Urinary bladder (tissue), 4 donors: ENCODE measurements around the gene EIF3J. TPM values are rescaled to one million over a fixed set of nuclear protein-coding genes. Genes with fewer than 3 reads are reported as not detected.
"Not testable (repeated sequence)": the region's sequence is repeated elsewhere in the genome, so short reads cannot be mapped to it uniquely, and the experiment has no call there.

ENCODE experiments used
- DNase-seq: peaks from one replicate; pipeline ENCODE4 v3.0.0-alpha.2; 2015; ENCODE audit errors: extremely low spot score
- H3K27ac ChIP-seq: one replicate; pipeline ENCODE4 v1.5.1; 2013; ENCODE audit warnings: low read depth, mild to moderate bottlenecking, moderate library complexity
- H3K36me3 ChIP-seq: one replicate; pipeline ENCODE4 v1.6.1; 2013; ENCODE audit warnings: mild to moderate bottlenecking, moderate library complexity; ENCODE audit not compliant: insufficient read depth
- H3K4me1 ChIP-seq: one replicate; pipeline ENCODE4 v1.6.1; 2013; ENCODE audit warnings: mild to moderate bottlenecking, moderate library complexity; ENCODE audit not compliant: insufficient read depth
- H3K4me3 ChIP-seq: one replicate; pipeline ENCODE4 v1.5.1; 2013; ENCODE audit warnings: low read depth, low read length
- whole genome bisulfite sequencing: extraction: QIAGEN DNeasy Blood & Tissue Kit; methylation state at CpG from one replicate; pipeline ENCODE4 v1.1.7; 2013; 5-methylcytosine and 5-hydroxymethylcytosine counted together
- polyA plus RNA-seq: library from polyadenylated mRNA; stranded (reverse); fragments of 200-250 nt; gene quantifications from one replicate; pipeline ENCODE4 v1.2.3, GENCODE V29; 2013
- total RNA-seq: library from RNA; depleted of rRNA; stranded (reverse); fragments of >200 nt; gene quantifications from one replicate; pipeline ENCODE4 v1.2.3, GENCODE V29; 2014
- donor health status: healthy with polysubstance abuse.
- donor health status: healthy.

The EIF3J gene
- total and polyA plus RNA-seq, 2 donors, result 43.3 to 63.2 TPM

GRCh38 chr15:44530653-44531052 lies 6.3 kb upstream of the EIF3J start:
- H3K36me3 ChIP-seq, result peaks cover 2% of the 10 kb centered on the region
- H3K4me1 ChIP-seq, result no peaks in the 10 kb centered on the region
- no peak overlapping the region for H3K27ac ChIP-seq
- DNase-seq, result no peak
- 96% methylated on average over 3 of the region's 3 CpGs for WGBS
- no peak overlapping the region for H3K4me3 ChIP-seq

GRCh38 chr15:44532275-44532674 lies 4.7 kb upstream of the EIF3J start:
- H3K36me3 ChIP-seq, result not testable (repeated sequence)

DNA sequence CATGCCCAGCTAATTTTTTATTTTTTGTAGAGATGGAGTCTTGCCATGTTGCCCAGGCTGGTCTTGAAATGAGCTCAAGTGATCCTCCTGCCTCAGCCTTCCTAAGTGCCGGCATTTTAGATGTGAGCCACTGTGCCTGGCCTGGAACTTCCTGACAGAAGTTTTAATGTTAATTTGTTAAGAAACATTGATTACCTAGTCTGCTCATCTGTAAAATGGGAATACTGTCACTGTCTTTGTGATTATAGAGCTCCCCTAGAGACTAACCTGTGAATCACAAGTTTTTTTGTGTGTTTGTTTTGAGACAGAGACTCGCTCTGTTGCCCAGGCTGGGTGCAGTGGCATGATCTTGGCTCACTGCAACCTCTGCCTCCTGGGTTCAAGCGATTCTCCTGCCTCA lies 4.3 kb upstream of the EIF3J start:
- WGBS, result 97% methylated on average over 3 of the region's 3 CpGs
- H3K4me1 ChIP-seq, result no peaks in the 10 kb centered on the region
- H3K27ac ChIP-seq, result no peak overlapping the region
- DNase-seq, result no peak
- no peak overlapping the region for H3K4me3 ChIP-seq
- H3K36me3 ChIP-seq, result peaks cover 2% of the 10 kb centered on the region

More at GRCh38 chr15:44532275-44532674, 4.7 kb upstream of the EIF3J start:
- H3K27ac ChIP-seq, H3K4me1 ChIP-seq, DNase-seq, H3K4me3 ChIP-seq: not testable (repeated sequence)
- WGBS, result 96% methylated on average over 5 of the region's 5 CpGs

DNA sequence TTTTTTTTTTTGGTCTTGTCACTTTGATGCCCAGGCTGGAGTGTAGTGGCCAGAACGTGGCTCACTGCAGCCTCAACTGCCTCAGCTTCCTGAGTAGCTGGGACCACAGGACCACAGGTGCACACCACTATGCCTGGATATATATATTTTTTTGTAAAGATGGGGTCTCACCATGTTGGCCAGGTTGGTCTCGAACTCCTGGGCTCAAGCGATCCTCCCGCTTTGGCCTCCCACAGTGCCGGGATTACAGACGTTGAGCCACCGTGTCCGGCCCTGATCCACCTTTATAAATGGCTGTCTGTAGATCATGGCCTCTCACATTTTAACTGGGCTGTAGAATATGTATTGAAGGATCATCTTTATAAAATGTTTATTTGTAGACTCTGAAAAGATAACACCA lies 1.9 kb upstream of the EIF3J start:
- Histone ChIP-seq H3K4me1 (no peaks in the 10 kb centered on the region), H3K36me3 (peaks cover 2% of the 10 kb centered on the region), H3K27ac (no peak overlapping the region), H3K4me3 (no peak overlapping the region)
- DNase-seq, result no peak
- WGBS, result 96% methylated on average over 8 of the region's 8 CpGs

DNA sequence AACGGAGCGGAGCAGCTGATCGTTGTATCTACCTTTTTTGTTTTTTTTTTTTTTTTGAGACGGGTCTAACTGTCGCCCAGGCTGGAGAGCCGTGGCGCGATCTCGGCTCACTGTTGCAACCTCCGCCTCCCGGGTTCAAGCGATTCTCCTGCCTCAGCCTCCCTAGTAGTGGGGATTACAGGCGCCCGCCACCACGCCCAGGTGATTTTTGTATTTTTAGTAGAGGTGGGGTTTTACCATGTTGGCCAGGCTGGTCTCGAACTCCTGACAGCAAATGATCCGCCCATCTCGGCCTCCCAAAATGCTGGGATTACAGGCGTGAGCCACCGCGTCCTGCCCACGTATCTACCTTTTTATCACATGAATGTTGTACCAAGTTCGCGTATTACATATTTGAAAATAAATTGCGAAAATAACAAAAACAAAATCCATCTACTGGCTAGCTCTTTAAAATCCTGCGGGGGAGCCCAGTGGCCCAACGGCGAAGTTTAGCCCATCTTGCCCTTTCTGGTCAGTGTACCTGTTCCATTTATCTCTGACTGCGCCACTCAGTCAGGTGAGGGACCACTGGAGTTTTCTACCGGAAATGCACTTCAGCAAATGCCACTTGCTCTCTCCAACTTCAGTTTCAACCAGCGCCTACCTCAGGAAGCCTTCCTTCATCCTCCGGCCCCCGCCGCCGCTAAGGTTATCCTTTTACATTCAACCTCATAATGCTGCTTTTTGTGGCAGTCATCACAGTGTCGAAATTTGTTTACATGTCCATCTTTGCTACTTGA lies 1.2 kb upstream of the EIF3J start:
- DNase-seq, result no peak
- Histone ChIP-seq H3K36me3 (peaks cover 2% of the 10 kb centered on the region), H3K4me3 (peak overlapping the region; percentile 68), H3K27ac (peak overlapping the region; percentile 96), H3K4me1 (no peaks in the 10 kb centered on the region)
- WGBS, result 57% methylated on average over 36 of the region's 36 CpGs

DNA sequence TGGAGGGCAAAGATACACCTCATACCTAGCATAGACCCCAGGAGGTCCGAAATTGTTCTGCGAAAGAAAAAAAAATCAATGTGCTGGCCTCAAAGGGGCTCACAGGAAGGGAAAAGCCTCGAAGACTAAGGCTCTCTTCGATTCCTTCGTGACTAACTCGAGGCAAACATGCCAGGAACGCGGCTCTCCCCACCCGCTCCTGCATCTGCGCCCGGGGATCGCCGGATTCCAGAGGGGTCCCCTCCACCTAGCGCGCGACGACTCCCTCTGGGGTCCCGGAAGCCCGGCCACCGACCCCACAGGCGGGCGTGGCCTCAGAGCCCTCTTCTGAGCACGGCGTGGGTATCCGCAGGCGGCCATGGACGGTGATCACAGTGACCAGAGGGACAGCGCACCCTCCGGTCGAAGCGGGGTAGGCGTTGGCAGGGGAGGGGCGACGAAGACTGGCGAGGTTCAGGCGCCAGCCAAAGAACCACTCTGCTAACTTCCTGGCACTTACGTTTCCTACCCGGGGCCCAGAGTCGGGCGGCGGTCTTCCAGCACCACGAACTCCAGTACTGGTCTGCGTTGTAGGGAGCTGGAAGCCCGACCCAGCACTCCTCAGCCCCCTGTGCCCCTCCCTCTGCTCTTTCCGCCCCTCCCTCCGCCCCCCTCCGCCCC lies 515 bp upstream of the EIF3J start:
- Histone ChIP-seq H3K4me1 (no peaks in the 10 kb centered on the region), H3K36me3 (peaks cover 2% of the 10 kb centered on the region), H3K4me3 (peak overlapping the region; percentile 68), H3K27ac (peak overlapping the region; percentile 96)
- WGBS, result under 1% methylated on average over 46 of the region's 47 CpGs
- peak; percentile 21 for DNase-seq

- WGBS, result 13% methylated on average over 13 of the region's 13 CpGs
- Histone ChIP-seq H3K27ac (peak overlapping the region; percentile 90), H3K4me3 (peak overlapping the region; percentile 81), H3K4me1 (no peaks in the 10 kb centered on the region), H3K36me3 (peaks cover 2% of the 10 kb centered on the region)
- DNase-seq, result no peak
Measured at GRCh38 chr15:44537735-44538240, 841 bp downstream of the EIF3J start.

- no peak overlapping the region for H3K27ac ChIP-seq
- no peak overlapping the region for H3K4me3 ChIP-seq
- DNase-seq, result no peak
- 94% methylated on average over 4 of the region's 4 CpGs for WGBS
- H3K36me3 ChIP-seq, result no peaks in the 10 kb centered on the region
- no peaks in the 10 kb centered on the region for H3K4me1 ChIP-seq
Measured at GRCh38 chr15:44541282-44541958, 4.5 kb downstream of the EIF3J start.

DNA sequence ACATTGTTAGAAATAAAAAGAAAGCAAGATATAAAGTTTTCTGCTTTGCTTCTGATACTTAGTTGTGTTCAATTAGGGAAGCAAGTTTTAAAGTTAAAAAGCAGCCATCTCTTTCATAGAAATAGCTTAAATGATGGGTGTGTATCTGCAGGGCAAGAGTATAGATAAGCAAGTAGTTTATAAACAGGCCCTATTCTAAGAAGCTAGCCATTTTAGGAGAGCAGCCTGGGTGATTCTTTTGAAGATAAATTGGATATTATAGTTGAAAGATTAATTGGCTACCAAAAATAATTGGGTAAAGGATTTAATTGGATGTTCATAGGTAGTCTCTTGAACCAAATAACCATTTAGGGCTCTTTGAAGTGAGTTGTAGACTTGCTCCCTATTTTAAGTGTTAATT lies 5.6 kb downstream of the EIF3J start:
- no peak overlapping the region for H3K27ac ChIP-seq
- H3K36me3 ChIP-seq, result no peaks in the 10 kb centered on the region
- H3K4me3 ChIP-seq, result no peak overlapping the region
- no peak for DNase-seq
- H3K4me1 ChIP-seq, result no peaks in the 10 kb centered on the region

- H3K27ac ChIP-seq, H3K4me1 ChIP-seq, H3K4me3 ChIP-seq, H3K36me3 ChIP-seq, DNase-seq: not testable (repeated sequence)
- 96% methylated on average over 5 of the region's 5 CpGs for WGBS
Measured at GRCh38 chr15:44544745-44545144, 7.8 kb downstream of the EIF3J start.

GRCh38 chr15:44545913-44546802 lies 9.2 kb downstream of the EIF3J start:
- Histone ChIP-seq H3K4me3 (no peak overlapping the region), H3K27ac (no peak overlapping the region), H3K4me1 (no peaks in the 10 kb centered on the region), H3K36me3 (no peaks in the 10 kb centered on the region)
- no peak for DNase-seq
- WGBS, result 62% methylated on average over 5 of the region's 5 CpGs

DNA sequence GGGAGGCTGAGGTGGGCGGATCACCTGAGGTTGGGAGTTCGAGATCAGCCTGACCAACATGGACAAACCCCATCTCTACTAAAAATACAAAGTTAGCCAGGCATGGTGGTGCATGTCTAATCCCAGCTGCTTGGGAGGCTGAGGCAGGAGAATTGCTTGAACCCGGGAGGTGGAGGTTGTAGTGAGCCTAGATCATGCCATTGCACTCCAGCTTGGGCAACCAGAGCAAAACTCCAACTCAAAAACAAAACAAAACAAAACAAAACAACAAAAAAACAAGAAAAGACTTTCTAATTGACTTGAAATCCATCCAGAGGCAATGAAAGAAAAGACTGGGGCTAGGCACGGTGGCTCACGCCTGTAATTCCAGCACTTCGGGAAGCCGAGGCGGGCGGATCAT lies 12.2 kb downstream of the EIF3J start:
- not testable (repeated sequence) for H3K4me1 ChIP-seq, H3K36me3 ChIP-seq, DNase-seq, H3K4me3 ChIP-seq, H3K27ac ChIP-seq
- WGBS, result 98% methylated on average over 9 of the region's 9 CpGs

DNA sequence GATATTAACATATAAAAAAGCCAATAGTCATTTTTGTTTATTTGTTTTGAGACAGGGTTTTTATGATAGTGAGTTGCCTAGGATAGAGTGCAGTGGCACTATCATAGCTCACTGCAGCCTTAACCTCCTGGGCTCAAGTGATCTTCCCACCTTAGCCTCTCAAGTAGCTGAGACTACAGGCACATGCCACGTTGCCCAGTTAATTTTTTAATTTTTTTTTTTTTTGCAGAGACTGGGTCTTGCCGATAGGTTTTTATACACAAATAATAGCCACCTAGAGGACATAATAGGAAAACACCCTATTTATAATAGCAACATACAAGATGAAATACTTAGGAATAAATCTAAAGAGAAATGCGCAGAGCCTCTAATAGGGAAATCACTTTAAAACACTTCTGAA lies 13.3 kb downstream of the EIF3J start:
- H3K27ac ChIP-seq, result no peak overlapping the region
- no peak for DNase-seq
- no peak overlapping the region for H3K4me3 ChIP-seq
- 33% methylated on average over 3 of the region's 3 CpGs for WGBS
- H3K36me3 ChIP-seq, result no peaks in the 10 kb centered on the region
- no peaks in the 10 kb centered on the region for H3K4me1 ChIP-seq
